Retinal pigment epithelial cell (primary cell): Measurements from ENCODE around the gene CCT6A.
A peak's percentile ranks its signal among the peaks of the same experiment; 100 is the strongest.
"Not testable (repeated sequence)": the region's sequence is repeated elsewhere in the genome, so short reads cannot be mapped to it uniquely, and the experiment has no call there.

ENCODE experiments used
- DNase-seq: peaks from one replicate; pipeline ENCODE4 v3.0.0-alpha.2; 2010; ENCODE audit warnings: low read depth
- H3K4me3 ChIP-seq: 2 replicates; pipeline ENCODE4 v1.5.1; 2011; ENCODE audit warnings: mild to moderate bottlenecking, low read length, control low read depth, moderate library complexity
- TF ChIP-seq, protein P1 (sequence below): conservative IDR thresholded peaks from 2 replicates; pipeline ENCODE4 v1.5.1; 2011; ENCODE audit warnings: low read depth, low read length, control low read depth, inconsistent platforms

The CCT6A gene

DNA sequence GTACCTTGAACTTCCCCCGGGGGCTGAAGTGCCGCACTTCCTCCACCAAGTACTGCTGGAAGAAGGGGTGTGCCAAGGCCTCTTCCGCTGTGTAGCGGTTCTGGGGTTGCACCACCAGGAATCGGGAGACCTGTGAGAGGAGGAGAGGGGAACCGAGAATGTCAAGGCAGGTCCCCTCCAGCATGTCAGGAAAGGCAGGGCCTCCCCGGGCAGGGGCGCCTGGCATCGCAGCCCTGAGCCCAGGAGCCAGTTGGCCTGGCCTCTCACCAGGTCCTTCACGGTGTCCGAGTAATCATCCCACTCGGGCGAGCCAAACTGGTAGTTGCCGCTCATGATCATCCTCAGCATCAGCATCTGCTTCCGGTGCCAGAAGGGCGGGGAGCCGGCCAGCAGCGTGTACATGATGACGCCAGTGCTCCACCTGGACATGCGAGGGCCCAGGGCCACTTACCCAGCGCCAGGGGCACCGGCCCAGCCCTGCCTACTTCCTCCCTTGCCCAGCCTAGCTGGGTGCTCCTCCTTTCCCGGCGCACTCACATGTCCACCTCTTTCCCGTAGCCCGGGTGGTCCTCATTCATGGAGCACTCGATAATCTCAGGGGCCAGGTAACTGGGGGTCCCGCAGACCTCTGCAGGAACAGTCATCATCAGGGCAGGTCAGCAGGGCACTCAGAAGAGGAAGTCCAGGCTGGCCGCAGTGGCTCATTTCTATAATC, 30.2 kb downstream of the CCT6A start:
- H3K4me3 ChIP-seq, result no peak overlapping the region
- no peak for DNase-seq
- TF ChIP-seq, protein P1, sequence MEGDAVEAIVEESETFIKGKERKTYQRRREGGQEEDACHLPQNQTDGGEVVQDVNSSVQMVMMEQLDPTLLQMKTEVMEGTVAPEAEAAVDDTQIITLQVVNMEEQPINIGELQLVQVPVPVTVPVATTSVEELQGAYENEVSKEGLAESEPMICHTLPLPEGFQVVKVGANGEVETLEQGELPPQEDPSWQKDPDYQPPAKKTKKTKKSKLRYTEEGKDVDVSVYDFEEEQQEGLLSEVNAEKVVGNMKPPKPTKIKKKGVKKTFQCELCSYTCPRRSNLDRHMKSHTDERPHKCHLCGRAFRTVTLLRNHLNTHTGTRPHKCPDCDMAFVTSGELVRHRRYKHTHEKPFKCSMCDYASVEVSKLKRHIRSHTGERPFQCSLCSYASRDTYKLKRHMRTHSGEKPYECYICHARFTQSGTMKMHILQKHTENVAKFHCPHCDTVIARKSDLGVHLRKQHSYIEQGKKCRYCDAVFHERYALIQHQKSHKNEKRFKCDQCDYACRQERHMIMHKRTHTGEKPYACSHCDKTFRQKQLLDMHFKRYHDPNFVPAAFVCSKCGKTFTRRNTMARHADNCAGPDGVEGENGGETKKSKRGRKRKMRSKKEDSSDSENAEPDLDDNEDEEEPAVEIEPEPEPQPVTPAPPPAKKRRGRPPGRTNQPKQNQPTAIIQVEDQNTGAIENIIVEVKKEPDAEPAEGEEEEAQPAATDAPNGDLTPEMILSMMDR, result no peak

DNA sequence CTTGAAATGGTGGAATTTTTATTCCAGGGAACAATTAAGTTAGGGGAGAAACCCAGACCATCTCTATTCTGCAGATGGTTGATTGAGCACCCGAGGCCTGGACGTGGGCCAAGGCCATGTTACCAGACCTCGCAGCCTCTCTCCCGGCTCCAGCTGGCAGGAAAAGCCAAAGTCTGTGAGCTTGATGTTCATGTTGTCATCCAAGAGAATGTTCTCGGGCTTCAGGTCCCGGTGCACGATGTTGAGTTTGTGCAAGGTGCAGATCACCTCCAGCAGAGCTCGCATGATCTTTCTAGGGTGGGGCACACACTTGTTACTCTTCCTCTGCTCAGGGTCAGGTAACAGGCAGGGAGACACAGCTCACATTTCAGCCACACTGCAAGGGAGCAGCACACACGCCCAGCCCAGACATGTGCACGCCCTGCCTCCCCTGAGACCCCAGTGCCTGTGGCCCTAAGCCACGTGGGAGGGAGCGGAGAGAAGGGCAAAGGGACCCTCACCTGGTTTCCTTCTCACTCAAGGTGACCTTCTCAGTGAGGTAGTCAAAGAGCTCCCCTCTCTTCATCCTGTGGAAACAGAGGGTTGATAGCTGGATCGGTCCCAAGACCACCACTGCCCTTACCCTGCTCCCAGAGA, 31.7 kb downstream of the CCT6A start:
- TF ChIP-seq, protein P1, result no peak
- no peak for DNase-seq
- H3K4me3 ChIP-seq, result no peak overlapping the region

DNA sequence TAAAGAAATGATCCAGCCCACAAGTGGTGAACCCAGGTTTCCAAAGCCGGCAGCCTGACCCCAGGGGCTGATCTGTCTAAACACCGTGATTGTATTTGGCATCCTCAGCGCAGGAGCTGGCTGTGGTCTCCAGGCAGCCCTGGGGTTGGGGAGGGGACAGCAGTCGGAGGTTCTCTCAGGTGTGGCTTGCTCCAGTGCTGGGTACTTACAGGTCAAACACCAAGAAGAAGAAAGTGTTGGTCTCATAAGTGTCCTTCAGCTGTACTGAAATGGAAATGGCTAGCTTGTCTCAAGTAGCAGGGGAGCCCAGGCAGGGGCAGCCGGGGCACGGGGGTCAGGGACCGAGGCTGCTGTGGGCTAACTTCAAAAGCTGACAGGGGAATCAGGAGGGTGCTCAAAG, 35.2 kb downstream of the CCT6A start:
- no peak for DNase-seq
- TF ChIP-seq, protein P1, result no peak
- no peak overlapping the region for H3K4me3 ChIP-seq

DNA sequence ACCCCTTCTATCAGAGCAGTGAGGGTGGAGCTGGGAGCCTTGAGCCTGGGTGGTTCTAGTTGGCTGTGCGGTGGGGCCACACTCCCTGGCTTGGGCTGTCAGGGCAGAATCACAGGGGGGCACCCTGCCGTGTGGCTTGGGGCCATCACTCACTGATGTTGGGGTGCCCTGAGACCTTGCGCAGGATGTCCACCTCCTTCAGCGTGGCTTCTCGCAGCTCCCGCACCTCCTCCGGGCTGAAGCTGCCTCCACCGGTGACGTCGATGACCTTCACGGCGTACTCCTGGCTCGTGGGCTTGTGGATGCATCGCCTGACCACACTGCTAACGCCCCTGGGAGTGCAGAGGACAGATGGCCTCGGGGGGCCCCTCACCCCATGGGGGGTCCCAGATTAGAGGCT, 35.9 kb downstream of the CCT6A start:
- TF ChIP-seq, protein P1, result no peak
- DNase-seq, result no peak
- no peak overlapping the region for H3K4me3 ChIP-seq

DNA sequence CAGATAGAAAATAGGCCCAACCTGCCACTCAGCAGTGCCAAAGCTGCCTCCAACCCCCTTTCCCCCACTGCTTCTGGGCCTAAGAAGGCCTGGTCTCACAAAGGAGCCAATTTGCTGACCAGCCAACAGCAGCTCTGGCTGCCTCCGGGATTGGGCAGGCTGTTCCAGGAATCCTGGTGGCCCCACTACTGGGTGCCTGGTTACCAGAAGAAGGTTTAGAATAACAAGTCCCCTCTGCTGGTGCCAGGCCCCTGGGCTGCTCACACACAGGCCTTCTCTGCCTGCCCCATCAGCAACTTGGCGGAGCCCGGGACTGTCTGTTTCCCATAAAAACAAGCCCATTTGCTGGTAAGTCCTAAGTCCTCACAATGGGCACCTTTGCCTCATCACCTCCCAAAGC, 40.0 kb downstream of the CCT6A start:
- no peak overlapping the region for H3K4me3 ChIP-seq
- DNase-seq, result no peak

DNA sequence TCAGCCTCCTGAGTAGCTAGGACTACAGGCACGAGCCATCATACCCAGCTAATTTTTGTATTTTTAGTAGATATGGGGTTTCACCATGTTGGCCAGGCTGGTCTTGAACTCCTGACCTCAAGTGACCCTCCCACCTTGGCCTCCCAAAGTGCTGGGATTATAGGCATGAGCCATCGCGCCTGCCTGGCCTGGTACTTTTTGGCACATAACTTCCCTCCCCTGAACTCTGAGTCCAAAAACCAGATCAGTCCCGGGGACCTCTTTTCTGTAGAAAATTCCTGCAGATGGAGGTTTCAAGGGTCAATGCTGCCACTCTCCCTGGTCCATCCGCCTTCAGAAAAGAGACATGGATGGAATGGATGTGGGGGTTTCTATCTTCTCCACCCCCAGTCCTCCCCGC, 40.8 kb downstream of the CCT6A start:
- not testable (repeated sequence) for DNase-seq, H3K4me3 ChIP-seq

More for the DNA sequence above, 40.0 kb downstream of the CCT6A start:
- TF ChIP-seq, protein P1, result no peak

DNA sequence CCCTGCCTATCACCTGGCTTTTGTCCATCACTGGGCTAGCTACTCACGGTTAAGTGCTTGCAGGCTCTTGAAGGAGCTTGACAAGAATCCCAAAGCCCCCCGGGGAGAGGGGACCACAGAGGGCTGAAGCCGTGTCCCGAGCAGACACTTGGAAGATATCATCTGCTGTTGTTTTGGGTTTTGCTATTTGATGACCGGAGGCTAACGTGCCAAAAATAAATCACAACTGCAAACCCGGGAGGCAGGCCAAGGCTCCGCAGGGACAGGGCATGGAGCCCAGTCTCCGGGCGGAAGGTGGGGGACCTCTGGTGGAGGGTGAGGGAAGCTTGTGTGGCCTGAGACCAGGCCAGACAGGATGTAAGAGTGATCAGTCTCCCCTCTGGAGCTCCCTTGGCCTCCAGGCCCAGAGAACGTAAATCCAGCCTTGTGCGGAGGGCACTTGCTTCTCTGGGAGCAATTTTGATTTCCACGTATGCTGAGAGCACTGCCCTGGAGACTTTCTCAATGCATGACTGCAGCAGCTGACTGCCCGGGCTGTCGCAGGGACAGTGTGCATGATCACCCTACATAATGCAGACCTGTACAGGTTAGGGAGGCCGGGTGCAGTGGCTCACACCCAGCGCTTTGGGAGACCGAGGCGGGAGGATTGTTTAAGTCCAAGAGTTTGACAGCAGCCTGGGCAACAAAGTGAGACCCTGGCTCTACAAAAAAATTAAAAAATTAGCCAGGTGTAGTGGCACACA, 41.4 kb downstream of the CCT6A start, which contains the start of gene PHKG1:
Gene PHKG1, minus strand, starts transcription at position 164 of the 743 bp plus-strand sequence. CDS start 4,011 bp downstream, outside the sequence.
- no peak within 1 kb of the TSS for H3K4me3 ChIP-seq
- TF ChIP-seq, protein P1, result peak; percentile 55
- no peak for DNase-seq
